Islet precursor cell (in vitro differentiated cells): ENCODE results near the gene PIAS1.
"Not testable (repeated sequence)": the region's sequence is repeated elsewhere in the genome, so short reads cannot be mapped to it uniquely, and the experiment has no call there.

Experiments used
- DNase-seq: peaks from one replicate; pipeline ENCODE4 v3.0.0-alpha.2; 2018

Gene PIAS1

GRCh38 chr15:68187559-68187958, 133.4 kb downstream of the PIAS1 start:
- no peak for DNase-seq

GRCh38 chr15:68188647-68189046, 134.5 kb downstream of the PIAS1 start:
- DNase-seq = no peak

- no peak for DNase-seq
Measured at GRCh38 chr15:68190048-68190447, 135.9 kb downstream of the PIAS1 start.

- DNase-seq = no peak
Measured at GRCh38 chr15:68191555-68191954, 137.4 kb downstream of the PIAS1 start.

- no peak for DNase-seq
Measured at GRCh38 chr15:68192117-68192516, 138.0 kb downstream of the PIAS1 start.

- no peak for DNase-seq
Measured at GRCh38 chr15:68192804-68193486, 138.8 kb downstream of the PIAS1 start.

- no peak for DNase-seq
Measured at GRCh38 chr15:68195336-68196112, 141.4 kb downstream of the PIAS1 start.

- DNase-seq = no peak
Measured at GRCh38 chr15:68196445-68197169, 142.5 kb downstream of the PIAS1 start.

GRCh38 chr15:68197170-68197492, 143.0 kb downstream of the PIAS1 start:
- no peak for DNase-seq

GRCh38 chr15:68197661-68198437, 143.7 kb downstream of the PIAS1 start:
- no peak for DNase-seq

- DNase-seq = no peak
Measured at GRCh38 chr15:68199340-68199739, 145.2 kb downstream of the PIAS1 start.

- DNase-seq = peak; percentile 62
Measured at GRCh38 chr15:68200016-68200861, 146.1 kb downstream of the PIAS1 start.

- DNase-seq = no peak
Measured at GRCh38 chr15:68201153-68201878, 147.2 kb downstream of the PIAS1 start.

- no peak for DNase-seq
Measured at GRCh38 chr15:68201879-68202261, 147.8 kb downstream of the PIAS1 start.

GRCh38 chr15:68202994-68203393, 148.9 kb downstream of the PIAS1 start:
- DNase-seq = not testable (repeated sequence)

GRCh38 chr15:68203486-68203885, 149.4 kb downstream of the PIAS1 start:
- no peak for DNase-seq

GRCh38 chr15:68203956-68204355, 149.8 kb downstream of the PIAS1 start:
- DNase-seq = no peak

GRCh38 chr15:68204361-68204760, 150.2 kb downstream of the PIAS1 start:
- no peak for DNase-seq

GRCh38 chr15:68204776-68205557, 150.9 kb downstream of the PIAS1 start, which contains the start of gene CALML4:
TSS of gene CALML4 (minus strand) at chr15:68205332. CDS start at chr15:68205247, 85 bp downstream.
- peak; percentile 56 for DNase-seq

GRCh38 chr15:68205558-68205944, 151.4 kb downstream of the PIAS1 start:
- DNase-seq = no peak
